ENCODE measurements around the gene SOX8.

Gene SOX8

DNA sequence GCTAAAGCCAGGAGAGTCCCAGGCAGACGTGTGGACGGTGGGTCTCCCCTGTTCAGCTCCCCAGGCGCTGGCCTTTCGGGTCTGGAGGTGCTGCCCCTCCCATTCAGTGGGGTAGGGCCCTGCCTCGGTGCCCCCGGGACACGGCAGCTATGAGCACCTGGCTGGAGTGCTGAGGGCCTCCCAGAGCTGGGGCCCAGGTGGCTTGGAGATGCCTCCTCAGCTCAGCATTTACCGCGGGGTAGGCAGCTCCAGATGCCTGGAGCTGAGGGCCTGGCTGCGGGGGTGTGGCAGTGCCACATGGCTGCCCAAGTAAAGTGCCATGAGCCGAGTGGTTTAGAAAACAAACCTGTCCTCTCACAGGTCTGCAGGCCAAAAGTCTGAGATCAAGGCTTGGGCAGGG is 19.5 kb downstream of the SOX8 start:
- no peak overlapping the region for H3K4me3 ChIP-seq (ENCODE audit: low read length)
- H3K36me3 ChIP-seq (ENCODE audit: insufficient read depth, low read length), result no peaks in the 10 kb centered on the region
- H3K4me2 ChIP-seq (ENCODE audit: low read length), result no peak overlapping the region
- peaks cover 36% of the 10 kb centered on the region for H3K27me3 ChIP-seq (ENCODE audit: control insufficient read depth, insufficient read depth, low read length)
- H3K9me3 ChIP-seq (replicated peaks; ENCODE audit: low read length), result no peaks in the 10 kb centered on the region
- peaks cover 32% of the 10 kb centered on the region for H3K4me1 ChIP-seq (ENCODE audit: control insufficient read depth, insufficient read depth, low read length)
- H3K9ac ChIP-seq (ENCODE audit: low read depth, low read length), result no peak overlapping the region

- Histone ChIP-seq H3K36me3 (ENCODE audit: insufficient read depth, low read length) (no peaks in the 10 kb centered on the region), H3K4me2 (ENCODE audit: low read length) (peak overlapping the region; percentile 57), H3K9ac (ENCODE audit: low read depth, low read length) (no peak overlapping the region), H3K9me3 (replicated peaks; ENCODE audit: low read length) (no peaks in the 10 kb centered on the region), H3K27me3 (ENCODE audit: control insufficient read depth, insufficient read depth, low read length) (peaks cover 28% of the 10 kb centered on the region), H3K4me3 (ENCODE audit: low read length) (no peak overlapping the region), H3K4me1 (ENCODE audit: control insufficient read depth, insufficient read depth, low read length) (peaks cover 26% of the 10 kb centered on the region)
Measured at GRCh38 chr16:1002399-1003166, 21.0 kb downstream of the SOX8 start.

DNA sequence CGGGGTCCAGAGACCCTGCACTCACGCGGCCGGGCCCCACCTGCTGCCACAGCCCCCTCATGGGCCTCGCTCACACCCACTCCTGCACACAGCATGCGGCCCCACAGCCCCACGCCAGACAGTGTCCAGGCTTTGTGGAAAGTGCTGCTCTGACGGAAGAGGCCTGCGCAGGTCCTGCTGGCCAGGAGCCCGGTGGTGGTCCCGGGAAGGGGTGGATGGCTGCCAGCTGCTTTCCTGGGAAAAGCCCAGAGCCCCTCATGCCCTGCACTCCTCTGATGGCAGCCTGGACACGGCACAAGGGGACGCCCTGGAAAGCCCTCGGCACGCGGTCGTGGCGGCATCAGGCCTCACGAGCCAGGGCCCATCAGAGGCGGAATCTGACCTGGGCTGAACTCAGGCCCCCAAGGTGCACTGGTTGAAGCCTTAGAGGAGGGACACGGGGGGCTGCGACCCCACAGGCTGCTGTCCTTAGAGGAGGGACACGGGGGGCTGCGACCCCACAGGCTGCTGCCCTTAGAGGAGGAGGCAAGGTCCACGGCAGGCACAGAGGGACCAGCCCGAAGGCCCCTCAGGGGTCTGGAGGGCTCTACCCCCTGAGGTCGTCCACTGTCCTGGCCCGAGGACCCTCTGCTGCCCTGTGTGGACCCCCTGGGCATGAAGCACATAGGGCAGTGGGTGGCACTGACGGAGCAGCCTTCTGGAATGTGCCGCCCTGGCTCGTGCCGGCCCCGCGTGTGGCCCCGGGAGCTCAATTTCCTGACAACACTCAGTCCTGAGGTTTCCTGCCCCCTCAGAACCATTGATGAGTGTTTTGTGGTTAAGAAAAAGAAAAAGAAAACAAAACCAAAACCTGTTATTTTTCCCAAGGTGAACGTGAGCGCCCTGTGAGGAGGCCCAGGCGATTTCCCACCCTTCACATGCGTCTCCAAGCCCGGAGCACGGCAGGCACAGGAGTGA is 22.1 kb downstream of the SOX8 start:
- Histone ChIP-seq H3K9ac (ENCODE audit: low read depth, low read length) (no peak overlapping the region), H3K4me2 (ENCODE audit: low read length) (peak overlapping the region; percentile 57), H3K4me3 (ENCODE audit: low read length) (no peak overlapping the region), H3K36me3 (ENCODE audit: insufficient read depth, low read length) (no peaks in the 10 kb centered on the region), H3K27me3 (ENCODE audit: control insufficient read depth, insufficient read depth, low read length) (peaks cover 38% of the 10 kb centered on the region), H3K9me3 (replicated peaks; ENCODE audit: low read length) (no peaks in the 10 kb centered on the region), H3K4me1 (ENCODE audit: control insufficient read depth, insufficient read depth, low read length) (peaks cover 20% of the 10 kb centered on the region)

DNA sequence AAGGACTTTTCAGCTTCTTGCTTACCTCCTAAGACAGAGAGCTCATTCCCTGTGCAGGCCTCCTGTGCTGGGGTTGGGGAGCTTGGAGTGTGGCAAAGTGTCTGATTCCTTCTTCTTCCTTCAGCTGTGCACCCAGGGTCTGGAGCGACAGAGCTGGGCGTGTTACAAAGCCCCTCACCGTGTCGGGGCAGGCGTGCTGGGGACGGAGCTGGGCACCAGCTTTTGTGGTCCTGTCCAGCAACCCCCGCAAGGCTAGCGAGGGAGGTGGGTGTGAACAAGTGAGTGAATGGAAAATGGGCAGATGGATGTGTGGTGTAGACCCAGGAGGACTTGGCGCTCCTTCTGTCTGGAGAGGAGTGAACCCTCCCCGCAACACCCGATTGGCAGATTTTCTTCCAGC is 23.7 kb downstream of the SOX8 start:
- peaks cover 33% of the 10 kb centered on the region for H3K27me3 ChIP-seq (ENCODE audit: control insufficient read depth, insufficient read depth, low read length)
- H3K9me3 ChIP-seq (replicated peaks; ENCODE audit: low read length), result no peaks in the 10 kb centered on the region

DNA sequence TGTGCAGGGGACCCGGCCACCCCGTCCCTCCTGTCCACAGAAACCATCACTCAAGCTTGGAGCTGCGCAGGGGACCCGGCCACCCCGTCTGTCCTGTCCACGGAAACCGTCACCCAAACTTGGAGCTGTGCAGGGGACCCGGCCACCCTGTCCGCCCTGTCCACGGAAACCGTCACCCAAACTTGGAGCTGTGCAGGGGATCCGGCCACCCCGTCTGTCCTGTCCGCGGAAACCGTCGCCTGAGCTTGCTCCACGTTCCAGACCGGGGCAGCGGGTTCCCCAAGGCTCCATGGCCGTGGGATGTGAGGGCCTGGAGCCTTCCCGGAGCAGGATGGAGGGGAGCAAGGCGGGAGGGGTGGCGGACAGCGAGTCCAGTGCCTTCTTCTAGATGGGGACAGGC is 25.2 kb downstream of the SOX8 start:
- Histone ChIP-seq H3K4me2 (ENCODE audit: low read length) (no peak overlapping the region), H3K4me1 (ENCODE audit: control insufficient read depth, insufficient read depth, low read length) (peaks cover 20% of the 10 kb centered on the region), H3K27me3 (ENCODE audit: control insufficient read depth, insufficient read depth, low read length) (peaks cover 34% of the 10 kb centered on the region), H3K36me3 (ENCODE audit: insufficient read depth, low read length) (no peaks in the 10 kb centered on the region), H3K9me3 (replicated peaks; ENCODE audit: low read length) (no peaks in the 10 kb centered on the region), H3K9ac (ENCODE audit: low read depth, low read length) (no peak overlapping the region), H3K4me3 (ENCODE audit: low read length) (no peak overlapping the region)

More for the DNA sequence above, 23.7 kb downstream of the SOX8 start:
- peaks cover 20% of the 10 kb centered on the region for H3K4me1 ChIP-seq (ENCODE audit: control insufficient read depth, insufficient read depth, low read length)
- H3K4me3 ChIP-seq (ENCODE audit: low read length), result no peak overlapping the region
- no peaks in the 10 kb centered on the region for H3K36me3 ChIP-seq (ENCODE audit: insufficient read depth, low read length)
- no peak overlapping the region for H3K4me2 ChIP-seq (ENCODE audit: low read length)
- no peak overlapping the region for H3K9ac ChIP-seq (ENCODE audit: low read depth, low read length)

DNA sequence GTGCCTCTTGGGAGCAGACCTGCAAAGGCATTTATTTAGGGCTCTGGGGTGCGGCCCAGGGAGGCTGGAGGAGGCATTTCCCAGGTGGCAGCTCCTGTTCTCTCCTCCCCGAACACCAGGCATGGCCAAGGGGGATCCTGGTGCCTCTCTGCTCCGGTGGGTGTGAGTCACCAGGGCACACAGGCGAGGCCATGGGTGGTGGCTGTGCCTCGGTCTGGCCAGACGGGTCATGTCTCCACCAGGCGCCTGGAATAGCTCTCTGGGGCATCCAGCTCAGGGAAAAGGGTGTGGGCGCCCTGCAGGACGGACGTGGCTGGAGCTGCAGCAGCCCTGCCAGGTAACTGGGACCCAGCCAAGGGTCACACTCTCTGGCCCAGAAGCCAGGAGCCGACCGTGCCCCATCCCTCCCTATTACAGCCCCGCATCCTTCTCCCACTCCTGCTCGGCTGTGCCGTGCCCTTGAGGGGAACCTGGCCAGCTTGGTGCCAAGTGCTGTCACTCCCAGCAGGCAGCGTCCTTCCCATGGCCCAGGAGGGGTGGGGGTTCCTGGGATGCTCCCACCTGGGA is 25.8 kb downstream of the SOX8 start:
- Histone ChIP-seq H3K4me3 (ENCODE audit: low read length) (no peak overlapping the region), H3K27me3 (ENCODE audit: control insufficient read depth, insufficient read depth, low read length) (peaks cover 30% of the 10 kb centered on the region), H3K9me3 (replicated peaks; ENCODE audit: low read length) (no peaks in the 10 kb centered on the region), H3K4me1 (ENCODE audit: control insufficient read depth, insufficient read depth, low read length) (peaks cover 20% of the 10 kb centered on the region), H3K36me3 (ENCODE audit: insufficient read depth, low read length) (no peaks in the 10 kb centered on the region), H3K4me2 (ENCODE audit: low read length) (no peak overlapping the region), H3K9ac (ENCODE audit: low read depth, low read length) (no peak overlapping the region)

DNA sequence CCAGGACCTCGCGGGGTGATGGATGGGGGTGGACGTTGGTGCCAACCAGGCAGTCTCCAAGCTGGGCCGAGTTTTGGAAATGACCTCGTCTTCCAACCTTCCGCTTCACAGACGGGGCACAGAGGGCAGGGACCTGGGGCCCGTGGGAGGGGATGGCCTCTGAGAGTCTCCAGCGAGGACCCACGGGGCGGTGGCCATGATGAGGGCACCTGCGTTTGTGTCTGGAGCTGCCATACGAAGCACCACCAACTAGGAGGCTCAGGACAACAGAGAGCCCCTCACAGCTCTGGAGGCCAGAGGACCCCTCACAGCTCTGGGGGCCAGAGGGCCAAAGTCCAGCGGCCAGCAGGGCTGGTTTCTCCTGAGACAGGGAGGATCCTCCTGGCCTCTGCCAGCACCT is 26.5 kb downstream of the SOX8 start:
- Histone ChIP-seq H3K4me2 (ENCODE audit: low read length) (no peak overlapping the region), H3K4me3 (ENCODE audit: low read length) (no peak overlapping the region), H3K36me3 (ENCODE audit: insufficient read depth, low read length) (no peaks in the 10 kb centered on the region), H3K4me1 (ENCODE audit: control insufficient read depth, insufficient read depth, low read length) (peaks cover 13% of the 10 kb centered on the region), H3K9me3 (replicated peaks; ENCODE audit: low read length) (no peaks in the 10 kb centered on the region), H3K27me3 (ENCODE audit: control insufficient read depth, insufficient read depth, low read length) (peaks cover 27% of the 10 kb centered on the region), H3K9ac (ENCODE audit: low read depth, low read length) (no peak overlapping the region)

DNA sequence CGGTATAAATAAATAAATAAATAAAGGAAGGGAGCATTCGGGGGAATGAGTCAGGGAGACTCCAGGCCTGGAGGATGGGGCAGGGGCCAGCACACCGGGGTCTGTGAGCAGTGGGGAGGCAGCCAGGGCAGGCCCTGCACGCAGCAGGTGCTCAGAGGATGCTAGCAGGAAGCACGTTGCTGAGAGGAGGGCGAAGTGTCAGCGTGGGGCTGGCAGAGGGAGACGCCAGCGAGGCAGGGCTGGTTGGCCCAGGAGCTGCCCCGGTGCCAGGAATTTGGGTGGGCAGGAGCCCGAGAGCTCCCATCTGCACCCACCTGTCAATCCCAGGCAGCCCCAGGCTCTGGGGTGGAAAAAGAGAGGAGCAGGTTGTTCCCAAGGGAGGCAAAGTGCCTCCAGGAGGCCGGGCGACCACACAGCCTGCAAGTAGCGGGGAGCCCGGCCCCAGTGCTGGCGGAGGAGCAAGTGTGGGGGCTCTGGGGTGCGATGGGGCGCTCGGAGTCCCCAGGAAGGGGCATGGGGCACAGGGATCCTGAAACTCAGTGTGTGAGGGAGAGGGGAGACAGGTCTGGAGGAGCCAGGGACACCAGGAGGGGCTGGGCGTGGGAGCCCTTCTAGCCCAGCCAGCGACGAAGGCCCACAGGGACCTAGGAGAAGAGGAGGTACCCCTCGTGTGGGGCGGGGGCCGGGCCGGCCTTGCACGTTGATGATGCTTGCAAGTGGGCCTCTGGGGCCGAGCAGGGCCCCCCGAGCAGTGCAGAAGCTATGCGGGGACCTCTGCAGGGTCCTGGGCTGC is 28.0 kb downstream of the SOX8 start:
- Histone ChIP-seq H3K4me2 (ENCODE audit: low read length) (no peak overlapping the region), H3K4me3 (ENCODE audit: low read length) (no peak overlapping the region), H3K4me1 (ENCODE audit: control insufficient read depth, insufficient read depth, low read length) (peaks cover 3% of the 10 kb centered on the region), H3K9ac (ENCODE audit: low read depth, low read length) (no peak overlapping the region), H3K27me3 (ENCODE audit: control insufficient read depth, insufficient read depth, low read length) (peaks cover 27% of the 10 kb centered on the region), H3K9me3 (replicated peaks; ENCODE audit: low read length) (no peaks in the 10 kb centered on the region), H3K36me3 (ENCODE audit: insufficient read depth, low read length) (no peaks in the 10 kb centered on the region)

DNA sequence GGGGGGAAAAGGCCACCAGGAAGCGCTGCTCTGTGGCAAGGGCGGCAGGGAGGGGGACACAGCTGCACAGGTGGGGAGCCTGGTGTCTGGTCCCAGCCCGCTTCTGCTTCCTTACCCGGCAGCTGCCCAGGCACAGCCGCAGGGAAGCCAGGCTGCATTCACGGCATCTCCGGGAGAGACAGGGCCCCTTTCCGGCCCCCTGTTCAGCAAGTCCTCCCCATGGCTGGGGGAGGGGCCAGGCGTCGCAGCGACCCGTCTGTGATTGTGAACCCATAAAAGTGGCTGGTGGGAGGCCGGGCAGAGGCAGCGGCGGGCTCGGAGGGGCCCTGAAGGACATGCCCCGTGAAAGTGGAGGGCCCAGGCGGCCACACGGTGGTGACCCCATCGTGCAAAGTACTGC is 28.7 kb downstream of the SOX8 start:
- Histone ChIP-seq H3K4me2 (ENCODE audit: low read length) (no peak overlapping the region), H3K9ac (ENCODE audit: low read depth, low read length) (no peak overlapping the region), H3K4me3 (ENCODE audit: low read length) (no peak overlapping the region), H3K9me3 (replicated peaks; ENCODE audit: low read length) (no peaks in the 10 kb centered on the region), H3K36me3 (ENCODE audit: insufficient read depth, low read length) (no peaks in the 10 kb centered on the region), H3K4me1 (ENCODE audit: control insufficient read depth, insufficient read depth, low read length) (peaks cover 8% of the 10 kb centered on the region), H3K27me3 (ENCODE audit: control insufficient read depth, insufficient read depth, low read length) (peaks cover 27% of the 10 kb centered on the region)

- Histone ChIP-seq H3K9me3 (replicated peaks; ENCODE audit: low read length) (no peaks in the 10 kb centered on the region), H3K4me1 (ENCODE audit: control insufficient read depth, insufficient read depth, low read length) (peaks cover 8% of the 10 kb centered on the region), H3K27me3 (ENCODE audit: control insufficient read depth, insufficient read depth, low read length) (peaks cover 25% of the 10 kb centered on the region), H3K9ac (ENCODE audit: low read depth, low read length) (no peak overlapping the region), H3K4me2 (ENCODE audit: low read length) (no peak overlapping the region), H3K36me3 (ENCODE audit: insufficient read depth, low read length) (no peaks in the 10 kb centered on the region), H3K4me3 (ENCODE audit: low read length) (no peak overlapping the region)
Measured at GRCh38 chr16:1010815-1011214, 29.2 kb downstream of the SOX8 start.
